HAP-1 (cell line): ENCODE measurements around the gene IKZF4.
A peak's percentile ranks its signal among the peaks of the same experiment; 100 is the strongest.
"Not testable (repeated sequence)": the region's sequence is repeated elsewhere in the genome, so short reads cannot be mapped to it uniquely, and the experiment has no call there.

Experiments used
- DNase-seq, 2 experiments: peaks; one replicate each; pipeline ENCODE4 v3.0.0-alpha.2; 2016 to 2020; ENCODE audit warnings: low spot score in 2 of 2
- H3K27me3 ChIP-seq: fragments of 250-450 bp; sonication (Bioruptor Pico); 2 replicates; pipeline ENCODE4 v1.5.1; 2020; ENCODE audit warnings: low read depth, mild to moderate bottlenecking, moderate library complexity
- H3K36me3 ChIP-seq: fragments of 250-450 bp; sonication (Bioruptor Pico); replicated peaks from 2 replicates; pipeline ENCODE4 v1.5.1; 2020; ENCODE audit warnings: mild to moderate bottlenecking
- H3K4me1 ChIP-seq: fragments of 250-450 bp; sonication (Bioruptor Pico); 2 replicates; pipeline ENCODE4 v1.5.1; 2020; ENCODE audit warnings: mild to moderate bottlenecking
- H3K4me3 ChIP-seq: fragments of 250-450 bp; sonication (Bioruptor Pico); 2 replicates; pipeline ENCODE4 v1.5.1; 2020; ENCODE audit warnings: mild to moderate bottlenecking, moderate library complexity
- H3K9me3 ChIP-seq: fragments of 250-450 bp; sonication (Bioruptor Pico); 2 replicates; pipeline ENCODE4 v1.5.1; 2020; ENCODE audit warnings: mild to moderate bottlenecking, moderate library complexity
- in situ Hi-C: fragments of 300-500 bp; cut with MboI; formaldehyde crosslinking; loops from 3 replicates; pipeline ENCODE4 v1.14.3; 2020; ENCODE audit warnings: low sequenced_read_pairs, inconsistent platforms, mixed read lengths

The IKZF4 gene

GRCh38 chr12:56020423-56021184, at the start of gene IKZF4:
Gene IKZF4 (plus strand): TSS chr12:56021043. CDS start chr12:56021494, 451 bp downstream.
- H3K4me3 ChIP-seq: no peak within 1 kb of the TSS
- H3K9me3 ChIP-seq: no peaks in the 10 kb centered on the region
- no peaks in the 10 kb centered on the region for H3K27me3 ChIP-seq
- in situ Hi-C loops: no loop called here
- no peaks in the 10 kb centered on the region for H3K36me3 ChIP-seq
- no peaks in the 10 kb centered on the region for H3K4me1 ChIP-seq
- DNase-seq: no peak

- Histone ChIP-seq H3K36me3 (peaks cover 31% of the 10 kb centered on the region), H3K4me3 (no peak overlapping the region), H3K4me1 (peaks cover 15% of the 10 kb centered on the region), H3K27me3 (no peaks in the 10 kb centered on the region), H3K9me3 (no peaks in the 10 kb centered on the region)
- in situ Hi-C loops: no loop called here
- no peak for DNase-seq
These were observed 48.8 kb upstream of the IKZF4 start for GRCh38 chr12:55972042-55972441.

GRCh38 chr12:55972456-55972855, 48.4 kb upstream of the IKZF4 start:
- Histone ChIP-seq H3K27me3 (no peaks in the 10 kb centered on the region), H3K9me3 (no peaks in the 10 kb centered on the region), H3K4me1 (peaks cover 15% of the 10 kb centered on the region), H3K4me3 (peak overlapping the region; percentile 32; the same call in 1 of the 2 replicates), H3K36me3 (peaks cover 31% of the 10 kb centered on the region)
- no peak for DNase-seq
- in situ Hi-C loops: no loop called here

GRCh38 chr12:55972911-55973598, 47.8 kb upstream of the IKZF4 start:
- Histone ChIP-seq H3K36me3 (peaks cover 30% of the 10 kb centered on the region), H3K9me3 (no peaks in the 10 kb centered on the region), H3K27me3 (no peaks in the 10 kb centered on the region), H3K4me1 (peaks cover 10% of the 10 kb centered on the region), H3K4me3 (peak overlapping the region; percentile 32)
- in situ Hi-C loops: no loop called here
- no peak for DNase-seq

GRCh38 chr12:55973599-55974307, 47.1 kb upstream of the IKZF4 start, which contains the start of gene RAB5B:
Gene RAB5B (plus strand): TSS chr12:55974078. CDS start chr12:55986961, 12,883 bp downstream.
- no peaks in the 10 kb centered on the region for H3K9me3 ChIP-seq
- peak within 1 kb of the TSS; percentile 78 for H3K4me3 ChIP-seq
- H3K27me3 ChIP-seq: no peaks in the 10 kb centered on the region
- H3K4me1 ChIP-seq: peaks cover 10% of the 10 kb centered on the region
- peaks cover 24% of the 10 kb centered on the region for H3K36me3 ChIP-seq
- peak; percentile 99 to 100 for DNase-seq
- in situ Hi-C loops: no loop called here

- Histone ChIP-seq H3K27me3 (no peaks in the 10 kb centered on the region), H3K4me3 (peak overlapping the region; percentile 78), H3K4me1 (peaks cover 10% of the 10 kb centered on the region), H3K9me3 (no peaks in the 10 kb centered on the region), H3K36me3 (peaks cover 23% of the 10 kb centered on the region)
- DNase-seq: peak; percentile 29 to 66
- in situ Hi-C loops: no loop called here
These were observed 46.5 kb upstream of the IKZF4 start for GRCh38 chr12:55974308-55974730.

- in situ Hi-C loops: no loop called here
- Histone ChIP-seq H3K4me1 (peaks cover 5% of the 10 kb centered on the region; the same call in 1 of the 2 replicates), H3K27me3 (no peaks in the 10 kb centered on the region), H3K9me3 (no peaks in the 10 kb centered on the region), H3K36me3 (peaks cover 5% of the 10 kb centered on the region), H3K4me3 (no peak overlapping the region)
- DNase-seq: no peak
These were observed 42.5 kb upstream of the IKZF4 start for GRCh38 chr12:55978393-55978792.

- DNase-seq: no peak
- H3K9me3 ChIP-seq: no peaks in the 10 kb centered on the region
- no peaks in the 10 kb centered on the region for H3K27me3 ChIP-seq
- in situ Hi-C loops: no loop called here
- H3K4me1 ChIP-seq: peaks cover 5% of the 10 kb centered on the region; the same call in 1 of the 2 replicates
- no peak overlapping the region for H3K4me3 ChIP-seq
- H3K36me3 ChIP-seq: peaks cover 5% of the 10 kb centered on the region
These were observed 41.8 kb upstream of the IKZF4 start for GRCh38 chr12:55979069-55979468.

GRCh38 chr12:55981882-55982281, 39.0 kb upstream of the IKZF4 start:
- in situ Hi-C loops, H3K9me3 ChIP-seq, H3K4me1 ChIP-seq, H3K4me3 ChIP-seq, H3K27me3 ChIP-seq, DNase-seq, H3K36me3 ChIP-seq: not testable (repeated sequence)

GRCh38 chr12:55982319-55982936, 38.4 kb upstream of the IKZF4 start:
- no peak for DNase-seq
- H3K4me3 ChIP-seq: no peak overlapping the region
- H3K27me3 ChIP-seq: no peaks in the 10 kb centered on the region
- no peaks in the 10 kb centered on the region for H3K9me3 ChIP-seq
- H3K4me1 ChIP-seq: no peaks in the 10 kb centered on the region
- in situ Hi-C loops: no loop called here
- peaks cover 11% of the 10 kb centered on the region for H3K36me3 ChIP-seq

GRCh38 chr12:55983232-55983842, 37.5 kb upstream of the IKZF4 start:
- Histone ChIP-seq H3K4me3 (no peak overlapping the region), H3K4me1 (no peaks in the 10 kb centered on the region), H3K27me3 (no peaks in the 10 kb centered on the region), H3K9me3 (no peaks in the 10 kb centered on the region), H3K36me3 (peaks cover 17% of the 10 kb centered on the region)
- DNase-seq: no peak
- in situ Hi-C loops: no loop called here

- Histone ChIP-seq H3K9me3 (no peaks in the 10 kb centered on the region), H3K27me3 (no peaks in the 10 kb centered on the region), H3K4me3 (no peak overlapping the region), H3K36me3 (peaks cover 26% of the 10 kb centered on the region), H3K4me1 (no peaks in the 10 kb centered on the region)
- in situ Hi-C loops: no loop called here
- no peak for DNase-seq
These were observed 36.0 kb upstream of the IKZF4 start for GRCh38 chr12:55984861-55985260.

- peaks cover 30% of the 10 kb centered on the region for H3K36me3 ChIP-seq
- H3K4me3 ChIP-seq: no peak overlapping the region
- in situ Hi-C loops: no loop called here
- DNase-seq: no peak
- no peaks in the 10 kb centered on the region for H3K27me3 ChIP-seq
- no peaks in the 10 kb centered on the region for H3K4me1 ChIP-seq
- no peaks in the 10 kb centered on the region for H3K9me3 ChIP-seq
These were observed 35.5 kb upstream of the IKZF4 start for GRCh38 chr12:55985341-55985740.
